NCI-H2196 treated with DMSO at 0.1 percent for 48 hours (cell line): ENCODE measurements around the gene SFMBT2.

Source experiments
- DNase-seq: peaks from one replicate; lab custom pipeline; 2025; ENCODE audit not compliant: unreplicated experiment; lab: John Stamatoyannopoulos, UW

SFMBT2 gene

DNA sequence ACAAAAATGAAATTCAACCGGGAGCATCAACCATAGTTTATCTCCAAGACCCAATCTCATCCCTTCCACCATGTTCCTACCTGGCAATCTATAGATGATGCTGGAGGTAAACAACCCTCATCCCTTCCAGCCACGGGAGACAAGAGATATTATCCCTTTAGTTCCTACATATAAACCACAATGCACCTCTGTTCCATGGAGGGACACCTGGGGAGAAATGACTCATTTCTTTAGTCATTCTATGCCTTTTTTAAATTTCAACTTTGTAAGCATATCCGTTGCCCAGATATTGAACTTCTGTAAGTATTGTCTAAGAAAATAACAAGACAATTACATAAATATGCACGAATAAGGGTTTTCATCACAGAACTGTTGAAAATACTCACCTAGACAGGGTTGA, 15.5 kb upstream of the SFMBT2 start:
- no peak for DNase-seq

DNA sequence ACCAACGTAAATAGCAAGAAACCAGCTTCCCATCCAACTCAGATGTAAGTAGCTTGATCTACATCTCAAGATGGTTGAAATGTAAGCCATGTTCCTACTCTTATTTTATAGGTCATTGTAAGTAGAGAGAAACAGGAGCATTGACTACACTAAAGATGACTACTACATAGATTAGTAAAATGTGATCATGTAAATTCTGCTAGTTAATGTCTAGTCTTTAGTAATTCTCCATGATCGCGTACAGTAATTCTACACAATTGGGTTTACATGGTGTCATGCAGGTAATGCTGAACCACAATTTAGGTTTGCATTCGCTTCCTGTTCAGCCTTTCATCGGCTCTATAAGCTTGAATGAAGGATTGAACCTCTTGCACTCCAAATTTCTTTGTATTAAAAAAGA, 14.9 kb upstream of the SFMBT2 start:
- no peak for DNase-seq

DNA sequence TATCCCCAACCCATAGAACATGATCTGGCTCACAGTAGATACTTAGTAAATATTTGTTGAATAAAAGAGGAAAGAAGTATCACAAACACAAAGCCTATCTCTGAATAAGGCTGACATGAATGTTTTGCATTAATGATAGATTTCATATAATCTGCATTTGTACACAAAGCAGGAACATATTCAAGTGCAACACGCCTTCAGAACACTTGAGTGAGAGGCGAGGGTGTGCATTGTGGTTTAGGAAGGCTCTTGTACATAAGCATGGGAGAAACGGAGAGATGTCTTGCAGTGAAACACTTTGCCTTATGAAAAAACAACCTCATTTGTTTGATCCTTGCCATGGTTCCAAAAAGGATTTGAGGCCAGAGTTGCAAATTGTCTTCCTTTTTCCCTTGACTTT, 14.1 kb upstream of the SFMBT2 start:
- DNase-seq: no peak

DNA sequence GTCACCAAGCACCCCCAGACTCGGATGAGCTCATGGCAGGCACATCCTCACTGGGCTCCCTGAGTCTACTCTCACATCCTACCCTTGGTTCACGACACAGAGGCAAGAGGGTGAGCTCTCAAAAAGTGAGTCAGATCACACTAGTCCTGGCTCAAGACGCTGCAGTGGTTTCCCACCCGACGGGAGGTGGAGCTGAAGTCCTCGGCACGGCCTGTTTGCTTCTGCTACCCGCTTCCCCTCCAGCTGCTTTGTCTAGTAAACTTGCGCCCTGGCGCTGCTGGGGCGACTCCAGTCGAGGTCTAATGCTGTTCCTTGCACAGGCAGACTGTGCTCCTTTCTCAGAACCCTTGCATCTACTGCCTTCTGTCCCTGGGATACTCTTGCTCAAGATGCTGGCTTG, 13.5 kb upstream of the SFMBT2 start:
- no peak for DNase-seq

DNA sequence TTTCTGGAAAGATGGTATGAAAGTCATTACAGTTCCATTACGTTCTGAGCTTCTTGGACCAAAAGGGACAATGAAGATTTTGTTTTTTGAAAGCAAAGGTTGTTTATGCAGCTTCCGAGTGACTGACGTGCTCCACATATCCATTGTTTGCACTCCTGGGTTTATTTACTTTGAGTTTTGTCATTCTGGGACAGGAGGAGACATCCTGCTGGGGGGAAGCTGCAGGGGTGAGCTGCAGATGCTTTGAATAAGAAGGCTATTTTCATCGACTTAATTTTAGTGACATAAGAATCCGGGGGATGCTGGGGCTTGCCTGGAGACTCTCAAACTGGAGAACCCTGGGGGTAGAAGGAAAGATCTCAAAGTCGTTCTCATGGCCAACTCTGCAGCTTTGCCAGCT, 12.7 kb upstream of the SFMBT2 start:
- DNase-seq: no peak

DNA sequence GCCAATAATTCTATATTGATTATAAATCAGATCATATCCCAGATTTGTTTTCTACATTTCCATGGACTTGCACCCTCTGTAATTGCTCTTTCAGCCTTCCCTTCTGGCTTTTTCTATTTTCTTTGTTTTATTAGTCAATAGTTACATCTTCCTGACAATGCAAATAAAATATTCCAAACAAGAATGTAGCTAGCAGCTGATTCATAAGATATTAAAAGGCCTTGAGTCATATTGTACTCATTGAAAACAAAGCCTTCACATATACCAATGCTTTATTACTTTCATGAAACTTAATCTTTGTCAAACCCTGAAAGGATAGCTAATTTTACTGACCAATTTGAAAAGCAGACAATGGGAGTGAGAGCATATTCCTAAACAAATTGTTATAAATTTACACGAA, 10.7 kb upstream of the SFMBT2 start:
- DNase-seq: no peak

DNA sequence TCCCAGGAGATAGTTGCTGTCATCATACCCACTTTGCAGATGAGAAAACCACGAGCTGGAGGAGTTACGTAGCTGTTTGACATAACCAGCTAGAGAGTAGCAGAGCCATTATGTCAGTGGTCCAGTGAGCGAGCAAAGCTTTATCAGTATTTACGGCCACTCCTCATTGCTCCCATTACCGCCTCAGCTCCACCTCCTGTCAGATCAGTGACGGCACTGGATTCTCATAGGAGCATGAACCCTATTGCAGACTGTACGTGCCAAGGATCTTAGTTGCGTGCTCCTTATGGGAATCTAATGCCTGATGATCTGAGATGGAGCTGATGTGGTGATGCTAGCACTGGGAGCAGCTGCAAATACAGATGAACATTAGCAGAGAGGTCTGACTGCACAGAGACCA, 9.2 kb upstream of the SFMBT2 start:
- no peak for DNase-seq

DNA sequence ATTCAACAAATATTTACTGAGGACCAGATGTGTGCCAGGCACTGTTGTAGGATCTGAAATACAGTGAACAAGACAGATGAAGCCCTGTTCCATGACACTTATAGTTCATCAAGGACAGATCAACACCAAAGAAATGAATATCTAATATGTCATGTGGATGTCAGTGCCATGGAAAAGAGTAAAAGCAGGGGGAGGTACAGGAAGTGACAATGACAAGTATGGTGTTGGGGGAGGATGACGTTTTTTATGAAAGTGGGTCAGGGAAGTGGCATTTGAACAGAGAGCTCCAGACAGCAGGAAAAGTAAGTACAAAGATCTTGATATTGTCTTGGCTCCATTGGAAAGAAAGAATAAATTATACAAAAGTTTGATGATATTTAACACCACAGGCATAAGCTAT, 7.0 kb upstream of the SFMBT2 start:
- no peak for DNase-seq

DNA sequence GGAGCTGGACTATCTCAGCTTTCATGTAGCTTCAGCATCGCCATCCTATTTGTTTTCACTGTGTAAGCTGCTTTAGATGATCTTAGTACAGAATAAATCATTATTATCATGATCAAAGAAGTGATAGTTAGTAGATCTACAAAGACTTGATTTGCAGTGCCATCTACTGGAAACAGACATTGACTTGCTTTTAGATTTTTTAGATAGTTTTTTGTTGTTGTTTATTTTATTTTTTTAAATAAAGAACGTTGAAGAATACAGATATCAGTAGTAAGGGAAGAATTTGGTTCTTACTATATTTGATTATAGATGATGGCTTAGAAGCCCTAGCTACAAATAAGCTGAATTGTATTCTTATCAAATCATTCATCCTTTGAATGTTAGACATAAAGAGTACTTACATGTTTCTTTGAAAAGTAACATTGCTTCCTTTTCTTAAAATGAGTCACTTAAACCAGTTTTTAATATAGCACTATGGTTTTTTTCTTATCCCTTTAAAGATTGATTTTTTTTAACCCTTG, 6.3 kb upstream of the SFMBT2 start:
- DNase-seq: no peak

DNA sequence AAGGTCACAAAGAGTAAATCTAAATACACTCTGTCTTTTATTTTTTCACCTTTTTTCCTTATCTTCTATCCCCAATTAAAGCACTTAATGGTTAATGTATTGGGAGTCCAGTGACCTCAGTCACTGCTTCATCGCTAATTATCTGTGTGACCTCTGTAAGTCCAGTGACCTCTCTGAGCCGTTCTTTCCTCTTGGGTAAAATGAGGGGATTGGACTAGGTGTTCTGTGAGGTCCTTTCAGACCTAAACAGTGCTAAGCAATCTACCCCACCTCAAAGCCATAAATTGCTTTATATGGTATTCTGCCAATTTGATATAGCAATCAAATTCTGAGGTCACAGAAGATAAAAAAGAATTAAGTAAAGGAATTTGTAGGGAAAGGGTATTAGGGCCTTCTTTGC, 3.9 kb upstream of the SFMBT2 start:
- no peak for DNase-seq

DNA sequence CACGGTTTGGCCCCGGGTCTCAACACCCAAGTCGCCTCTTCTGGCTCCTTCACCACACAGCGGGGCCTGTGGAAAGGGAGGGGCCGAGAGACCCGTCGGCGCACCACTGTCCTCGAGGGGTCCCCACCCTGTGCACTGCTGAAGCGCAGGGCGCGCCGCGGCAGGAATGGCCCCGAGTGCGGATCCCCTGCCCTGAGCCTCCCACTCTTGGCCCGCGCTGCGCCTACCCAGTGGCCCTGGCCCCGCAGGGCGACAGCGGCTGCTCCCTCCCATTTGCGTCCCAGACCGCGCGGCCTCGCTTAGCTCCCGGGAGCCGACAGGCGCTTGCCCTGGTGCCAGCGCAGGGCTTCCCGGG, 2.1 kb upstream of the SFMBT2 start:
- no peak for DNase-seq

DNA sequence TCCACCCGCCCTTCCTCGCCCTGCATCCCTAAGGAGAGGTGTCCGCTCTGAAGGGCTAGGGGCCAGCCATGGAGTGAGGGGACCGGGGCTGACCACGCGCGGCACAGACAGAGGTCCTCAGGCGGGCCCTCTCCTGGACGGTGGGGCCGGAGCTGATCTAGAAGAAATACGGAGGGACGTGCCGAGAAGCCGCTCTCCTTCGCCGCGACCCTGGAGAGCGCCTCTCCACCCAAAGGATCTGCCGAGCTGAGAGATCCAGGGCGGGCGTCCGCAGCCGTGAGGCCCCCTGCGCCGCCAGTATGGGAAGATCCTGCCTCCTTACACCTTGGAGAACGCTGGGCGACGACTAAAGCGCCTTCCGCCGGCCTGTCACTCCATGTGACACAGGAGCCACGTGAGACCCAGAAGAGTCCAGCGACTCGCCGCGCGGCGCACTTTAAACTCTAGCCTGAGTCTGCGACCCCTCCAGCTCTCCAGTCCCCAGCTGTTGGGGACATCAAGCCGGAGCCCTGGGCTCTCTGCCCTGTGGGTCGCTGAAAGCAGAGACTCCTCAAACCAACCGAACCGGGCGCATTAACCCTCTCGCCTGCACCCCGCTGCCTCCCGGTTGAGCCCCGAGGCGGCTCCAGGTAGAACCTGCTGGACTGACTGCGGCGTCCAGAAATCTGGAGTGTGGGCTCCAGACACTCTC, 1.5 kb upstream of the SFMBT2 start:
- DNase-seq: no peak

DNA sequence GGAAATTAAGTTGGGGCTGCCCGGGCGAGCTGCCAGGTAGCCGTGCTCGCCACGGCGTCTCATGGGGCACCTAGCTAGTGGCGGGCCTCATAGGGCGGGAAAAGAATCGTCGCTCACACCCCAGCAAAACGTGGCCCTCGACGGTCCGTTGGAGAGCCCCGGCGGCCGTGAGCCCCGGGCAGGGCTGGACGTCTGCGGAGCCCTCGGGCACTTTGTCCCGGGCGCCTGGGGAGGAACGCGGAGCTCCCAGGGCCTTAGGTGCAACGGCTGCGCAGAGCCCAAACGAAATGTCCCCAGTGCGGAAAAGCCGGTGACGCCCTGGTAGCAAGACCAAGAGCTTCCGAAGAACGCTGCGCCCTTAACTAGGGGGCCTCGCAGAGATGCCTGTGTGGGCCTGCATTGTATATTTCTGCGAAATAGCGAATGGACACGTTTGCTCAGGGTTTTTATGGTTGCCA, 866 bp upstream of the SFMBT2 start:
- DNase-seq: no peak

DNA sequence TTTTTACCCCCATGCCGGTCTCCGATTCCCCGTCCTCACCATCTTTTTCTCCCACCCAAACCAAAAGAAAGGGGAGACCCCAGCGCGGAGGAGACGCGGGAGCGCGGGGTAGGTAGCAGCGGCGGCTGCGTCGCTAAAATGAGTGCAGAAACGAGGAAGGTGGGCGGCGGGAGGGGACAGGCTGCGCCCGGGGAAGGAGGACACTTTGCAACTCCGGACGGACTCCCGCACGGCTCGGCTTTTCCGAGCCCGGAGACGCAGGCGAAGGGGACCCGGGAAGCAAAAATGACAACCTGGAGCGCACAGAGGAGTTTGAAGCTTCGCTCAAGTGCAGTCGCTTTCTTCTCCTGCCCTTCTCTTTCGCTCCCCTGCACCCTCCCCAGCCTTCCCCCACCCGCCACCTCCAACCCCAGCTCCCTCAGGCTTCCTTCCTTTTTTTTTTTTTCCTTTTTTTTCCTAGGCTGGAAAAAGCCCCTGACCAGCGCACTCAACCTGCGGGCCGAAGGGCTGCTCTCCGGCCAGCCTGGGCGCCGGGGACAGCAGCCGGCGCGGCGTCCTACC, 453 bp downstream of the SFMBT2 start:
- DNase-seq: no peak

DNA sequence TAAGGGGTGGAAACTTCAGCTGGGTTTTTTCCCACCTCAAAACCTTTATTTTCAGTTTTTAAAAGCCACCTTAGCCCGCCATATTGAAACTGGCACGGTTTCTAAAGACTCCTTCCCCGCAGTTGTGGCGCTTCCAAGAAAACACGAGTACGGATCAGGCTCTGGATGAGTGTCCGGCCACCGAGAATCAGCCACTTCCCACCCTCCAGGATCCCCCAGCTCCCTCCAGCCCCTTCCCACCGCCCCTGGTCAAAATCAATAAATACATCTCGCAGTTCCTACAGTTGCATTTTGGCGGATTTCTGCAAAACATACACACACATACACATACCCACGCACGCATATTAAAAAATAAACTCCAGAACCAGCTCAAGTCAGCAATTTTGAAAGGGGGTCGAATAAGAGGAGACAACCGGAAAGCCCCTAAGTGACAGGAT, 1.1 kb downstream of the SFMBT2 start:
- DNase-seq: no peak

DNA sequence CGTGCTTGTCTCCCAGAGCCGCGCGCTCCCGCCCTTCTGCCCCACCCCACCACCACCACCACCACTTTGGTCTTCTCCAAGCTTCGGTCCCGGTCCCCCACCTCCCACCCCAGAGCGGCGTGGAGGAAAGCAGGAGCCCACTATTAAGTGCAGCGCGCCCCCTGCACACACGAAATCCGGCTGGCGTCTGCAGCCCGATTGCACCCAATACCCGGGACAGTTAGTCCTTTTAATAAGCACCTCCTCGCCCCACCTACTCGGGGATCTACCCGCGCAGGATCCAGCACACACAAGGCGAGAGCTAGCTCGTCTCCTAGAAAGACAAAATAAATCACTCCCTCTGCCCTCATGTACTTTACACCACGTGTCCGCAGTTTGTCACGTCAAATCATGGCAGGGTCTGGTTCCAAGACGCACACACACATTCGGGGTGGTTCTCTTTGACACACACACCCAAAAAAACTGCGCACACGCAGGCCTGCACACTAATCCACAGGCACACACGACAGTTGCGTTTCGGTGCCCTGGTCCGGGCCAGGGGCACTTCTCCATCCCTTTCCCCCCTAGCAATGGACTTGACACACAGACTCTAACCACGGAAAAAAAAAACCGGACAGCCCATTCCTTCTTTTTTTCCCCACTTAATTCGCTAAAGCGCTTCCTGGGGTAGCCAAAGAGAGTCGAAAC, 1.6 kb downstream of the SFMBT2 start:
- DNase-seq: no peak

DNA sequence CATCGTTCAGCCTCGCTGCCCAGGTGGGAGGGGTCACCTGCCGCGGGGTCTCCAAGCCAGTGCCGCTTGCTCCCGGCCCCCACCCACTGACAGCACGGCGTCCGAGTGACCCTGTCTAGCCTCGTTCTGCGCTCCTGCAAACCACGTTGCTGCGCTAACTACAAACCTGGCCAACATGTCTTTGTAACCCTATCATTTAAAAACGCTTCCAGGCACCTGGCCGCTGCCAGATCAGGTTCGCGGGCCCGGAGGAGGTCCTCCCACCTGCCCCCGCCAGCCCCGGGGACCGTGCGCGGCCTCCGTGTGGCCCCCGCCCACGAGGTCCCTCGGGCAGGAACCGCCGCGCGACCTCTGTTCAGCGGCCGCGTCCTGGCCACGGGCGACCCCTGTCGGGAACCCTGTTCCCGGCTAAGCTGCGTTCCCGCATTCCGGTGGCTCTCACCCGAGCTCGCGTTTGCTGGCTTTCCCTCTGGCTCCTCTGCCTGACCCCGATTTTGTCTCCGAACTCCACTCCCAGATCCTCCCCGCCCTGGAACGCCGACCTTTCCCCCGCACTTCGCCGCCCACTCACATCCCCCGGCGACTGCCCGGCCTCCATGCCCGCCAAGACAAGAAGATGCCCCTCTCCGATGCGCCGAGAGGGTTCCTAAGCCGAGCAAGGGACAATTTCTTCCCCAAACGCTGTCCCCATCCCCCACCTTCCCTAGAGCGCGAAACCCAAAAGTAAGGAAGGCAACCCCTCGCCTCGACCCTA, 2.4 kb downstream of the SFMBT2 start:
- no peak for DNase-seq

DNA sequence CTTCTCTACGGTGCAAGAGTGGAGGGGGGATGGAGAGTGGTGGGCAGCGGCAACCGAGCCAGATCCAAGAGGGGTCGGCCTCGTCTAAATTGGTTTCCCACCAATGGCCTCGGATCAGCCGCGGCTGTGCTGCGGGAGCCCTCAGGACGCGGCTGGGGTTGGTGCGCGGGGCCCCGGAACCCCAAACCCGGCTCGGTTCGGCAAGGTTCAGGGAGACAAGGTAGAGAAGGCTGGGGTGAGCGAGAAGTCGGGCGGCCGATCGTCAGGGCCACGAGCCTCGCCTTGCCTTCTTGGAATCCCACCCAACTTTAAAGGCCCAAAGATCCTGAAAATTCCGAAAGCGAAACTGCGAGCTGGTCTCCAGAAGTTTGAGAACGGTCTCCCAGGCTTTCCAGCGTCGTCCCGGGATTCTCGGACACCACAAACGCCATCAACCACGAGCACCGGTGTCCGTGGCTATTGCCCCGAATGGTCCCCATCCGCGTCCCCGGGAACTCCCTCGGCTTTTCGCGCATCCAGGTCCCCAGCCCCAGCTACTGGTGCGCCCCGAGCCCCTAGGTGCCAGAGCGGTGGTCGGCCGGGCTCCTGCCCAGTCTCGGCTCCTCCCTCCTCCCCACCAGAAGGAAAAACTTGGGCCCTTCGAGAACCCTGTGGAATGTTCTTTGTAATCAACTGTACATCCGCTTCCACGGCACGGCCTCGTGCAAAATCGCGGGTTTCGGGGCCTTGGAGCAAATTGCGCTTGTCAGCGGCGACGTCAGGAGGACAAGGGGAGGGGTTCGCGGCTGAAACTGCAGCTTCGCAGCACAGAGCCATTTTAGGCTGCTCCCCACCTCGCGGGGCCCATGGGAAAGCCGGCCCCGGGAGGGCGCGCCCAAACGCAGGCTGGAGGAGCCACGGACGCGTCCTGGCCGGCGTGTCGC, 3.2 kb downstream of the SFMBT2 start:
- DNase-seq: no peak

DNA sequence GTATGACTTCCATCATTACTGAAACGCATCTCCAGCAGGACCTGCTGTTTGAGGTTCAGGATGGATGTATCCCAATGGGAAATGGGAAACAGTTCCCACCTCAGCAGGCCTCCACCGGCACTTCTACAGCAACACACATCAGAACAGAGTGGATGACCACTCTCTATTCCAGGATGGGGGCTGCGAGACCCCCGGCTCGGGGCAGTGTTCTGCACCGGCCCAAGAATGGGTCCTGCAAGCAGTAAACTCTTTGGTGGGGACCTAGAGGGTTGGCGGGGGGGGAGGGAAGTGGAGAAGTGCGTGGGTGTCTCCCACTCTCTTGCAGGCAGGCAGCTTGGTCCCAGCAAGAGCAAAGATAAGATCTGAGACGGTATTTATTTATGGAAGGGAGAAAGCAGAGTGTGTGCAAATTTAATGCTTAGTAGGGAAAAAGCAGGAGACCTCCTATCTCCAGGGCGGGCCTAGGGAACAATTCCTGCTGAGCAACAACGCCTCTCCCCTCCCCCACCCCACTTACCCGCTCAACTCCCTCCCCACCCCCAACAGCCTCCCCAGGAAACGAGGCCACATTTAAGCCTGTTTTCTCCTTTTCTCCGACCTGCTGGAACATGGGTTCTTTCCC, 4.0 kb downstream of the SFMBT2 start:
- DNase-seq: no peak

DNA sequence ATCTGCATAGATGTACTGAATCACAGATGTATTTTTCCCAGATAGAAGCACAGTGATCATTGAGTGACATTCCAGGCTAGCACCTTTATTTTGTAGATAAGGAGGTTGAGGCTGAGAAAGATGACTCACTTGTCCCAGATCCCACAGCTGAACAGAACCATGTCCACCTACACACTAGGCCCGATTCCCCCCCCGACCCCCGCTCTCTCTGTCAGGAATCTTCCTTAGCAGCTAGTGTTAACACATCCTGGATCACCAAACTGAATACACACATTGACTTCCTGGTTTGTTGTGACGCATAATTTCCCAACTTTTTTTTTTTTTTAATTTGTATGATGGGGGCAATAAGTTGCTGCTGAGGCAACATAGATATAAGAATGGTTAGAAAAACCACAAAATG, 5.2 kb downstream of the SFMBT2 start:
- DNase-seq: no peak
